Esophagus muscularis mucosa (tissue), 4 donors: ENCODE measurements around the gene CLEC16A.

Experiments
- EP300 ChIP-seq: sonication (generic); formaldehyde crosslinking; IDR thresholded peaks from one replicate; pipeline ENCODE4 v1.6.1; 2017; ENCODE audit warnings: antibody characterized with exemption
- POLR2A ChIP-seq: fragments of 450-650 bp; IDR thresholded peaks from one replicate; pipeline ENCODE4 v1.6.1; 2017; ENCODE audit warnings: antibody characterized with exemption, moderate library complexity, mild to moderate bottlenecking, low read depth
- POLR2AphosphoS5 ChIP-seq, 2 donors: sonication (generic); formaldehyde crosslinking; IDR thresholded peaks; one replicate each; pipeline ENCODE4 v1.6.1; 2017; ENCODE audit warnings: antibody characterized with exemption in 2 of 2
- TF ChIP-seq, protein P1 (sequence below), 3 experiments: fragments of 200-600 bp in 2 of 3; fragments of 450-650 bp in 1 of 3; sonication (generic) in 2 of 3; IDR thresholded peaks; one replicate each; pipeline ENCODE4 v1.5.1; 2017 to 2019; ENCODE audit warnings: antibody characterized with exemption in 3 of 3, mild to moderate bottlenecking in 2 of 3, moderate library complexity in 1 of 3

DNA sequence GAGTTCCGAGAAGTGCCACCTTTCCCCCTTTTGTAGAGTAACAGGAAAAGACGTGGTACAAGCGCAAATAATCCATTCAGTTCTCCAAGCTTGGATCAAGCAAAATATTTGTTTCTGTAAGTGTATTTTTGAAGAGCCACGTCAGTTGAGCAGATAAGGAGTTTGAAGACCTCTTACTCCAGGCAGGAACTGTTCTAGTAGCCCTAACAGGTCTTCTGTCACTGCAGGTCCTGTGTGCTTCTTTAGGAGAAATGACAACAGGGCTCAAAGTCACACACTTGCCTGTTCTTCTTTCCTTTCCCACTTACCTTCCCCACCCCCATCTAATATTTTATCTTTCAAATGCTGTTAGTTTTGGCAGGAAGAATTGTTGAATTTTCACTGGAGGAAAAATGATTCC, 93.9 kb downstream of the CLEC16A start:
- TF ChIP-seq, protein P1, sequence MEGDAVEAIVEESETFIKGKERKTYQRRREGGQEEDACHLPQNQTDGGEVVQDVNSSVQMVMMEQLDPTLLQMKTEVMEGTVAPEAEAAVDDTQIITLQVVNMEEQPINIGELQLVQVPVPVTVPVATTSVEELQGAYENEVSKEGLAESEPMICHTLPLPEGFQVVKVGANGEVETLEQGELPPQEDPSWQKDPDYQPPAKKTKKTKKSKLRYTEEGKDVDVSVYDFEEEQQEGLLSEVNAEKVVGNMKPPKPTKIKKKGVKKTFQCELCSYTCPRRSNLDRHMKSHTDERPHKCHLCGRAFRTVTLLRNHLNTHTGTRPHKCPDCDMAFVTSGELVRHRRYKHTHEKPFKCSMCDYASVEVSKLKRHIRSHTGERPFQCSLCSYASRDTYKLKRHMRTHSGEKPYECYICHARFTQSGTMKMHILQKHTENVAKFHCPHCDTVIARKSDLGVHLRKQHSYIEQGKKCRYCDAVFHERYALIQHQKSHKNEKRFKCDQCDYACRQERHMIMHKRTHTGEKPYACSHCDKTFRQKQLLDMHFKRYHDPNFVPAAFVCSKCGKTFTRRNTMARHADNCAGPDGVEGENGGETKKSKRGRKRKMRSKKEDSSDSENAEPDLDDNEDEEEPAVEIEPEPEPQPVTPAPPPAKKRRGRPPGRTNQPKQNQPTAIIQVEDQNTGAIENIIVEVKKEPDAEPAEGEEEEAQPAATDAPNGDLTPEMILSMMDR (IDR thresholded peaks at IDR 0.05) = no peak
- TF ChIP-seq POLR2A (no peak), POLR2AphosphoS5 (IDR thresholded peaks at IDR 0.05) (no peak), EP300 (no peak)
